ENCODE measurements around the gene BANK1.

DNA sequence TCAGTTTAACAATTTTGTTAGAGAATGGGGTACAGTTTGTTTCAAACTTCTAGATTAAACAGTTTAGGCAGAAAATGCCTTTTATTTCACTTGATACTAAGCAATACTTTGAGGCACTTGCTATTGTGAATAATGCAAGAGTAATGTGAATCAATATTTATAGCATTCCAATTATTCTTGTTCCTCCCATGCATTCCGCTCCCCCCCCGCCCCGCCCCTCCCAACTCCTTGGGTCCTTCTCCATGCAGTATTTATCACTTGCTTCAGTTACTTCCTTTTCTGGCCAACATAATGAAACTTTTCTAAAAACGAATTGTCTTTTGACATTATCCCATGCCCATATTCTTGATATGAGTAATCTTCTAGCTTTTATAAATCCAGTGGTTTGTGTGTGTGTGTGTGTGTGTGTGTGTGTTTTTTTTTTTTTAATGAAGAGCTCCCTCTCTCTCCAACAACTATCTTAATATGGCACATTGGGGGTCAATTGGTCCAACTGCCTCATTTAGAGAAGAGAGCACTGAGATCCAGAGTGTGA lies 1.6 kb downstream of the BANK1 start:
- TF ChIP-seq, protein P1, sequence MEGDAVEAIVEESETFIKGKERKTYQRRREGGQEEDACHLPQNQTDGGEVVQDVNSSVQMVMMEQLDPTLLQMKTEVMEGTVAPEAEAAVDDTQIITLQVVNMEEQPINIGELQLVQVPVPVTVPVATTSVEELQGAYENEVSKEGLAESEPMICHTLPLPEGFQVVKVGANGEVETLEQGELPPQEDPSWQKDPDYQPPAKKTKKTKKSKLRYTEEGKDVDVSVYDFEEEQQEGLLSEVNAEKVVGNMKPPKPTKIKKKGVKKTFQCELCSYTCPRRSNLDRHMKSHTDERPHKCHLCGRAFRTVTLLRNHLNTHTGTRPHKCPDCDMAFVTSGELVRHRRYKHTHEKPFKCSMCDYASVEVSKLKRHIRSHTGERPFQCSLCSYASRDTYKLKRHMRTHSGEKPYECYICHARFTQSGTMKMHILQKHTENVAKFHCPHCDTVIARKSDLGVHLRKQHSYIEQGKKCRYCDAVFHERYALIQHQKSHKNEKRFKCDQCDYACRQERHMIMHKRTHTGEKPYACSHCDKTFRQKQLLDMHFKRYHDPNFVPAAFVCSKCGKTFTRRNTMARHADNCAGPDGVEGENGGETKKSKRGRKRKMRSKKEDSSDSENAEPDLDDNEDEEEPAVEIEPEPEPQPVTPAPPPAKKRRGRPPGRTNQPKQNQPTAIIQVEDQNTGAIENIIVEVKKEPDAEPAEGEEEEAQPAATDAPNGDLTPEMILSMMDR (conservative IDR thresholded peaks at IDR 0.05; ENCODE audit: low read depth, low read length), result no peak
- TF ChIP-seq FOS (IDR thresholded peaks at IDR 0.05; ENCODE audit: low read depth, low read length), result no peak
